GM12878 (cell line): ENCODE data around the gene RERE. TPM values are rescaled to one million over a fixed set of nuclear protein-coding genes. Genes with fewer than 3 reads are reported as not detected.

Experiments used
- ATAC-seq: fragments of 200-7000 bp; cut with Tn5 transposase; 3 replicates; pipeline ENCODE4 v1.9.1; 2020; ENCODE audit warnings: mild to moderate bottlenecking, moderate library complexity
- BruUV-seq: library from RNA; stranded (reverse); fragments of 400-500 nt; replicated peaks from 2 replicates; lab custom pipeline; 2021; lab: Mats Ljungman, UMichigan
- CTCF ChIA-PET: fragments of 300-600 bp; sonication (Branson Sonifier 250); formaldehyde crosslinking; extraction: SDS; loops from one replicate; lab custom pipeline; 2021; ENCODE audit warnings: inconsistent platforms; lab: Yijun Ruan, JAX
- POLR2A ChIA-PET: fragments of 350-600 bp; formaldehyde crosslinking; extraction: SDS; loops from one replicate; lab custom pipeline; 2021; ENCODE audit warnings: inconsistent platforms; lab: Charles Lee
- RAD21 ChIA-PET: fragments of 300-600 bp; sonication (Branson Sonifier 250); formaldehyde crosslinking; loops from one replicate; lab custom pipeline; 2023; ENCODE audit warnings: antibody characterized with exemption; ENCODE audit not compliant: unreplicated experiment; lab: Charles Lee
- SMC1A ChIA-PET: fragments of 300-600 bp; sonication (Branson Sonifier 250); formaldehyde crosslinking; loops from one replicate; lab custom pipeline; 2023; ENCODE audit not compliant: unreplicated experiment, uncharacterized antibody; lab: Charles Lee
- DNase-seq: peaks from one replicate; pipeline ENCODE4 v3.0.0-alpha.2; 2011; ENCODE audit warnings: low read depth, low spot score
- FAIRE-seq: peaks from 3 replicates; lab custom pipeline; 2011; peaks lifted over from hg19 to GRCh38; lab: Jason Lieb, UNC
- H2AFZ ChIP-seq: 2 replicates; pipeline ENCODE4 v1.6.0; 2011; ENCODE audit warnings: low read depth, low read length, control low read depth; ENCODE audit not compliant: control insufficient read depth
- H3K27ac ChIP-seq: 2 replicates; pipeline ENCODE4 v1.5.1; 2011; ENCODE audit warnings: control low read depth; ENCODE audit not compliant: control insufficient read depth, insufficient read depth
- H3K27me3 ChIP-seq, 2 experiments: replicated peaks in 1 of 2; 2 replicates each; pipeline versions ENCODE4 v1.6.0 to v1.6.1; 2011; ENCODE audit warnings: low read length in 1 of 2; ENCODE audit not compliant: control insufficient read depth in 2 of 2, insufficient read depth in 2 of 2
- H3K36me3 ChIP-seq, 2 experiments: 2 replicates each; pipeline ENCODE4 v1.5.1; 2011; ENCODE audit warnings: low read length in 1 of 2; ENCODE audit not compliant: control insufficient read depth in 2 of 2, insufficient read depth in 2 of 2
- H3K4me1 ChIP-seq: 2 replicates; pipeline ENCODE4 v1.6.1; 2011; ENCODE audit warnings: mild to moderate bottlenecking, low read length, moderate library complexity, mixed read lengths; ENCODE audit not compliant: control insufficient read depth, insufficient read depth
- H3K4me2 ChIP-seq: 2 replicates; pipeline ENCODE4 v1.6.0; 2011; ENCODE audit warnings: control low read depth; ENCODE audit not compliant: control insufficient read depth, insufficient read depth
- H3K4me3 ChIP-seq: fragments of 200-600 bp; sonication (generic); 2 replicates; pipeline ENCODE4 v1.5.1; 2016
- H3K79me2 ChIP-seq: 2 replicates; pipeline ENCODE4 v1.6.0; 2011; ENCODE audit warnings: low read length; ENCODE audit not compliant: control insufficient read depth, insufficient read depth
- H3K9ac ChIP-seq: 2 replicates; pipeline ENCODE4 v1.8.0; 2011; ENCODE audit warnings: low read length, control low read depth, mixed read lengths; ENCODE audit not compliant: control insufficient read depth, insufficient read depth
- H3K9me3 ChIP-seq: replicated peaks from 3 replicates; pipeline ENCODE4 v1.5.1; 2011; ENCODE audit warnings: mild to moderate bottlenecking, low read length; ENCODE audit not compliant: control insufficient read depth, insufficient read depth
- H4K20me1 ChIP-seq: 2 replicates; pipeline ENCODE4 v1.6.0; 2011; ENCODE audit not compliant: control insufficient read depth, insufficient read depth
- EZH2 ChIP-seq: IDR thresholded peaks from 2 replicates; pipeline ENCODE4 v1.6.1; 2012; ENCODE audit warnings: low read depth, mild to moderate bottlenecking, control low read depth, inconsistent platforms, low read length, borderline replicate concordance; ENCODE audit not compliant: control insufficient read depth
- RFX5 ChIP-seq: IDR thresholded peaks from 2 replicates; pipeline ENCODE4 v1.6.1; 2011; ENCODE audit warnings: low read depth, low read length, improper control_type of control experiment
- SMC3 ChIP-seq: IDR thresholded peaks from 2 replicates; pipeline ENCODE4 v1.6.1; 2011; ENCODE audit warnings: low read length, improper control_type of control experiment, borderline replicate concordance
- SRF ChIP-seq, 2 experiments: IDR thresholded peaks; 2 replicates each; pipeline ENCODE4 v1.6.1; 2011; ENCODE audit warnings: low read depth in 2 of 2, low read length in 2 of 2, mild to moderate bottlenecking in 1 of 2, moderate library complexity in 1 of 2
- WGBS: methylation state at CpG from one replicate; pipeline ENCODE4 v1.1.6; 2016; ENCODE audit warnings: low lambda C conversion rate; ENCODE audit not compliant: insufficient replicate concordance, insufficient coverage; ENCODE audit errors: missing lambda C conversion rate; 5-methylcytosine and 5-hydroxymethylcytosine counted together
- in situ Hi-C: fragments of 300-500 bp; cut with MboI; formaldehyde crosslinking; loops from 9 replicates; pipeline ENCODE4 v1.14.3; 2018; ENCODE audit warnings: mixed read lengths
- intact Hi-C: fragments of 100-400 bp; cut with micrococcal nuclease; formaldehyde crosslinking; loops from one replicate; pipeline ENCODE4 v1.14.2; 2022; ENCODE audit not compliant: unreplicated experiment
- polyA plus RNA-seq, 11 experiments: library from polyadenylated mRNA; depleted of rRNA in 4 of 11; unstranded in 6 of 11; stranded (reverse) in 5 of 11; fragments of >200 nt; fragmentation: Nextera tagmentation in 4 of 11; fragmentation: Illumina TruSeq in 1 of 11; extraction: Ambion mirVana in 4 of 11; extraction: Trizol in 1 of 11; gene quantifications; 1 replicate in 1 of 11; 2 replicates in 10 of 11; pipeline versions ENCODE4 v1.2.1 to v1.2.3, GENCODE V29; 2011 to 2016; ENCODE audit warnings: inconsistent platforms in 2 of 11, missing spikeins in 2 of 11, low read depth in 1 of 11
- total RNA-seq, 4 experiments: library from RNA; depleted of rRNA in 3 of 4; stranded (reverse); fragments of >200 nt in 3 of 4; fragmentation: Illumina TruSeq in 1 of 4; extraction: Trizol in 1 of 4; gene quantifications; 2 replicates each; pipeline versions ENCODE4 v1.2.1 to v1.2.3, GENCODE V29; 2013 to 2021
- TF ChIP-seq, protein P1 (sequence below): fragments of 450-650 bp; formaldehyde crosslinking; IDR thresholded peaks from 2 replicates; pipeline ENCODE4 v1.4.0; 2022; ENCODE audit warnings: mild to moderate bottlenecking, moderate library complexity
- TF ChIP-seq, protein P2 (sequence below): IDR thresholded peaks from 2 replicates; pipeline ENCODE4 v1.6.1; 2012; ENCODE audit warnings: mild to moderate bottlenecking, low read depth, low read length
- TF ChIP-seq, protein P3 (sequence below): fragments of 450-650 bp; IDR thresholded peaks from 2 replicates; pipeline ENCODE4 v1.6.1; 2017; ENCODE audit warnings: mild to moderate bottlenecking, moderate library complexity
- TF ChIP-seq, protein P4 (sequence below): IDR thresholded peaks from 2 replicates; pipeline ENCODE4 v1.6.1; 2011; ENCODE audit warnings: mild to moderate bottlenecking, low read depth, low read length, moderate library complexity; ENCODE audit not compliant: insufficient replicate concordance

RERE gene
- total and polyA plus RNA-seq, 10 of the 15 experiments (the other 5 are each of a cell fraction or from before 2014, with no cell fraction given): 5.2 to 60.5 (median 20.2) TPM

DNA sequence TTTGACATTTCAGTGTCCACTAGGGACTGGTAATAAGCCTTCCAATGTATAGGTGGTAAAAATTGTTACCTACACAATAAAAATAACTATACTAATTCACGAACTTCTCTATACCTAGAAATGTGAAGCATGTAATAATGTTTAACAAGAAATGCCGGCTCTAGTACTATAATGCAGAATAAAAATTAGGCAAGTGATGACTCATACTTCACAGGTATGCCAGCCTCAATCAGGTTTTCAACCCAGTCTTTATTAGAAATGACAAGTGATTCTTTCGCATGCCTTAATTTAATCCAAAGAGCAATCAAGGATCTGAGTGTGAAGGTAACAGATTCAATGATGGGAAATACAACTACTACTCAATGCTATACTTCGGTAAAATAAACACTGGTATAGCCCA is 134.9 kb downstream of the RERE start:
- intact Hi-C loops: no loop called here
- Histone ChIP-seq H3K9ac (no peak overlapping the region), H3K4me2 (no peak overlapping the region), H3K4me1 (peaks cover 9% of the 10 kb centered on the region; the same call in 1 of the 2 replicates), H3K9me3 (no peaks in the 10 kb centered on the region), H3K79me2 (peaks cover 75% of the 10 kb centered on the region), H4K20me1 (no peaks in the 10 kb centered on the region), H3K27me3 (no peaks in the 10 kb centered on the region), H3K27ac (no peak overlapping the region), H3K4me3 (no peak overlapping the region), H2AFZ (no peak overlapping the region), H3K36me3 (no peaks in the 10 kb centered on the region)
- ChIA-PET POLR2A (interaction anchor here (0.7 to 1.0 kb wide), 3 partner anchors 10 to 59 kb away, joined by 3 to 10 read pairs (median 4); no protein-coding TSS in a partner anchor), CTCF (interaction anchor here (0.6 kb wide), 1 partner anchor 169 kb away, joined by 3 read pairs; no protein-coding TSS in a partner anchor), SMC1A (interaction anchor here (1.5 to 12.1 kb wide), 2 partner anchors 9 to 19 kb away, joined by 4 to 154 read pairs; no protein-coding TSS in a partner anchor), RAD21 (interaction anchor here (2.3 kb wide), 1 partner anchor 121 kb away, joined by 14 read pairs; no protein-coding TSS in a partner anchor)
- no peak for DNase-seq
- no peak for FAIRE-seq
- no peak for ATAC-seq
- 98% methylated on average over 4 of the region's 4 CpGs for WGBS
- in situ Hi-C loops: no loop called here
- no TSS peak for BruUV-seq
- TF ChIP-seq SRF (IDR thresholded peaks at IDR 0.05; ENCODE audit: low read depth in 2 of 2, low read length in 2 of 2) (no peak), SMC3 (no peak), EZH2 (no peak), RFX5 (no peak)
- TF ChIP-seq, protein P1, sequence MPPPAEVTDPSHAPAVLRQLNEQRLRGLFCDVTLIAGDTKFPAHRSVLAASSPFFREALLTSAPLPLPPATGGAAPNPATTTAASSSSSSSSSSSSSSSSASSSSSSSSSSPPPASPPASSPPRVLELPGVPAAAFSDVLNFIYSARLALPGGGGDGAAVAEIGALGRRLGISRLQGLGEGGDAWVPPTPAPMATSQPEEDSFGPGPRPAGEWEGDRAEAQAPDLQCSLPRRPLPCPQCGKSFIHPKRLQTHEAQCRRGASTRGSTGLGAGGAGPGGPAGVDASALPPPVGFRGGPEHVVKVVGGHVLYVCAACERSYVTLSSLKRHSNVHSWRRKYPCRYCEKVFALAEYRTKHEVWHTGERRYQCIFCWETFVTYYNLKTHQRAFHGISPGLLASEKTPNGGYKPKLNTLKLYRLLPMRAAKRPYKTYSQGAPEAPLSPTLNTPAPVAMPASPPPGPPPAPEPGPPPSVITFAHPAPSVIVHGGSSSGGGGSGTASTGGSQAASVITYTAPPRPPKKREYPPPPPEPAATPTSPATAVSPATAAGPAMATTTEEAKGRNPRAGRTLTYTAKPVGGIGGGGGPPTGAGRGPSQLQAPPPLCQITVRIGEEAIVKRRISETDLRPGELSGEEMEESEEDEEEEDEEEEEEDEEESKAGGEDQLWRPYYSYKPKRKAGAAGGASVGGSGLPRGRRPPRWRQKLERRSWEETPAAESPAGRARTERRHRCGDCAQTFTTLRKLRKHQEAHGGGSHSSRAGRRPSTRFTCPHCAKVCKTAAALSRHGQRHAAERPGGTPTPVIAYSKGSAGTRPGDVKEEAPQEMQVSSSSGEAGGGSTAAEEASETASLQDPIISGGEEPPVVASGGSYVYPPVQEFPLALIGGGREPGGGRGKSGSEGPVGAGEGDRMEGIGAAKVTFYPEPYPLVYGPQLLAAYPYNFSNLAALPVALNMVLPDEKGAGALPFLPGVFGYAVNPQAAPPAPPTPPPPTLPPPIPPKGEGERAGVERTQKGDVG (CRISPR knock-in tag): no peak
- TF ChIP-seq, protein P2, sequence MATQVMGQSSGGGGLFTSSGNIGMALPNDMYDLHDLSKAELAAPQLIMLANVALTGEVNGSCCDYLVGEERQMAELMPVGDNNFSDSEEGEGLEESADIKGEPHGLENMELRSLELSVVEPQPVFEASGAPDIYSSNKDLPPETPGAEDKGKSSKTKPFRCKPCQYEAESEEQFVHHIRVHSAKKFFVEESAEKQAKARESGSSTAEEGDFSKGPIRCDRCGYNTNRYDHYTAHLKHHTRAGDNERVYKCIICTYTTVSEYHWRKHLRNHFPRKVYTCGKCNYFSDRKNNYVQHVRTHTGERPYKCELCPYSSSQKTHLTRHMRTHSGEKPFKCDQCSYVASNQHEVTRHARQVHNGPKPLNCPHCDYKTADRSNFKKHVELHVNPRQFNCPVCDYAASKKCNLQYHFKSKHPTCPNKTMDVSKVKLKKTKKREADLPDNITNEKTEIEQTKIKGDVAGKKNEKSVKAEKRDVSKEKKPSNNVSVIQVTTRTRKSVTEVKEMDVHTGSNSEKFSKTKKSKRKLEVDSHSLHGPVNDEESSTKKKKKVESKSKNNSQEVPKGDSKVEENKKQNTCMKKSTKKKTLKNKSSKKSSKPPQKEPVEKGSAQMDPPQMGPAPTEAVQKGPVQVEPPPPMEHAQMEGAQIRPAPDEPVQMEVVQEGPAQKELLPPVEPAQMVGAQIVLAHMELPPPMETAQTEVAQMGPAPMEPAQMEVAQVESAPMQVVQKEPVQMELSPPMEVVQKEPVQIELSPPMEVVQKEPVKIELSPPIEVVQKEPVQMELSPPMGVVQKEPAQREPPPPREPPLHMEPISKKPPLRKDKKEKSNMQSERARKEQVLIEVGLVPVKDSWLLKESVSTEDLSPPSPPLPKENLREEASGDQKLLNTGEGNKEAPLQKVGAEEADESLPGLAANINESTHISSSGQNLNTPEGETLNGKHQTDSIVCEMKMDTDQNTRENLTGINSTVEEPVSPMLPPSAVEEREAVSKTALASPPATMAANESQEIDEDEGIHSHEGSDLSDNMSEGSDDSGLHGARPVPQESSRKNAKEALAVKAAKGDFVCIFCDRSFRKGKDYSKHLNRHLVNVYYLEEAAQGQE: no peak
- TF ChIP-seq, protein P3, sequence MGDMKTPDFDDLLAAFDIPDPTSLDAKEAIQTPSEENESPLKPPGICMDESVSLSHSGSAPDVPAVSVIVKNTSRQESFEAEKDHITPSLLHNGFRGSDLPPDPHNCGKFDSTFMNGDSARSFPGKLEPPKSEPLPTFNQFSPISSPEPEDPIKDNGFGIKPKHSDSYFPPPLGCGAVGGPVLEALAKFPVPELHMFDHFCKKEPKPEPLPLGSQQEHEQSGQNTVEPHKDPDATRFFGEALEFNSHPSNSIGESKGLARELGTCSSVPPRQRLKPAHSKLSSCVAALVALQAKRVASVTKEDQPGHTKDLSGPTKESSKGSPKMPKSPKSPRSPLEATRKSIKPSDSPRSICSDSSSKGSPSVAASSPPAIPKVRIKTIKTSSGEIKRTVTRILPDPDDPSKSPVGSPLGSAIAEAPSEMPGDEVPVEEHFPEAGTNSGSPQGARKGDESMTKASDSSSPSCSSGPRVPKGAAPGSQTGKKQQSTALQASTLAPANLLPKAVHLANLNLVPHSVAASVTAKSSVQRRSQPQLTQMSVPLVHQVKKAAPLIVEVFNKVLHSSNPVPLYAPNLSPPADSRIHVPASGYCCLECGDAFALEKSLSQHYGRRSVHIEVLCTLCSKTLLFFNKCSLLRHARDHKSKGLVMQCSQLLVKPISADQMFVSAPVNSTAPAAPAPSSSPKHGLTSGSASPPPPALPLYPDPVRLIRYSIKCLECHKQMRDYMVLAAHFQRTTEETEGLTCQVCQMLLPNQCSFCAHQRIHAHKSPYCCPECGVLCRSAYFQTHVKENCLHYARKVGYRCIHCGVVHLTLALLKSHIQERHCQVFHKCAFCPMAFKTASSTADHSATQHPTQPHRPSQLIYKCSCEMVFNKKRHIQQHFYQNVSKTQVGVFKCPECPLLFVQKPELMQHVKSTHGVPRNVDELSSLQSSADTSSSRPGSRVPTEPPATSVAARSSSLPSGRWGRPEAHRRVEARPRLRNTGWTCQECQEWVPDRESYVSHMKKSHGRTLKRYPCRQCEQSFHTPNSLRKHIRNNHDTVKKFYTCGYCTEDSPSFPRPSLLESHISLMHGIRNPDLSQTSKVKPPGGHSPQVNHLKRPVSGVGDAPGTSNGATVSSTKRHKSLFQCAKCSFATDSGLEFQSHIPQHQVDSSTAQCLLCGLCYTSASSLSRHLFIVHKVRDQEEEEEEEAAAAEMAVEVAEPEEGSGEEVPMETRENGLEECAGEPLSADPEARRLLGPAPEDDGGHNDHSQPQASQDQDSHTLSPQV: no peak
- TF ChIP-seq, protein P4, sequence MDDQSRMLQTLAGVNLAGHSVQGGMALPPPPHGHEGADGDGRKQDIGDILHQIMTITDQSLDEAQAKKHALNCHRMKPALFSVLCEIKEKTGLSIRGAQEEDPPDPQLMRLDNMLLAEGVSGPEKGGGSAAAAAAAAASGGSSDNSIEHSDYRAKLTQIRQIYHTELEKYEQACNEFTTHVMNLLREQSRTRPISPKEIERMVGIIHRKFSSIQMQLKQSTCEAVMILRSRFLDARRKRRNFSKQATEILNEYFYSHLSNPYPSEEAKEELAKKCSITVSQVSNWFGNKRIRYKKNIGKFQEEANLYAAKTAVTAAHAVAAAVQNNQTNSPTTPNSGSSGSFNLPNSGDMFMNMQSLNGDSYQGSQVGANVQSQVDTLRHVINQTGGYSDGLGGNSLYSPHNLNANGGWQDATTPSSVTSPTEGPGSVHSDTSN: no peak
